ENCODE data around the gene CD300LG.
"Not testable (repeated sequence)": the region's sequence is repeated elsewhere in the genome, so short reads cannot be mapped to it uniquely, and the experiment has no call there.

Gene CD300LG

GRCh38 chr17:43846963-43847371 lies at the start of gene CD300LG:
Gene CD300LG, plus strand, starts transcription at chr17:43847176. Its CDS starts 41 bp downstream, at chr17:43847217.
- peaks cover 29% of the 10 kb centered on the region for H3K27me3 Mint-ChIP-seq
- no peaks in the 10 kb centered on the region for H3K4me1 Mint-ChIP-seq (ENCODE audit: low read depth)
- no peak within 1 kb of the TSS for H3K27ac Mint-ChIP-seq
- no peaks in the 10 kb centered on the region for H3K9me3 Mint-ChIP-seq
- H3K4me3 Mint-ChIP-seq = no peak within 1 kb of the TSS
- no peaks in the 10 kb centered on the region for H3K36me3 Mint-ChIP-seq (ENCODE audit: low read depth)
- no peak for DNase-seq

DNA sequence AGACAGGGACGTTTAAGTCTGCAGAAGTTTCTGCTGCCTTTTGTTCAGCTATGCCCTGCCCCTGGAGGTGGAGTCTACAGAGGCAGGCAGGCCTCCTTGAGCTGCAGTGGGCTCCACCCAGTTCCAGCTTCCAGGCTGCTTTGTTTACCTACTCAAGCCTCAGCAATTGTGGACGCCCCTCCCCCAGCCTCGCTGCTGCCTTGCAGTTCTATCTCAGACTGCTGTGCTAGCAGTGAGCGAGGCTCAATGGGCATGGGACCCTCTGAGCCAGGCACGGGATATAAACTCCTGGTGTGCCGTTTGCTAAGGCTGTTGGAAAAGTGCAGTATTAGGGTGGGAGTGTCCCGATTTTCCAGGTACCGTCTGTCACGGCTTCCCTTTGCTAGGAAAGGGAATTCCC lies 49.0 kb upstream of the CD300LG start:
- not testable (repeated sequence) for H3K4me3 Mint-ChIP-seq; H3K9me3 Mint-ChIP-seq; DNase-seq; H3K36me3 Mint-ChIP-seq (ENCODE audit: low read depth); H3K27ac Mint-ChIP-seq; H3K4me1 Mint-ChIP-seq (ENCODE audit: low read depth)
- H3K27me3 Mint-ChIP-seq = peaks cover 47% of the 10 kb centered on the region

- Mint-ChIP-seq H3K4me3 (no peak overlapping the region), H3K27me3 (peaks cover 47% of the 10 kb centered on the region), H3K36me3 (ENCODE audit: low read depth) (no peaks in the 10 kb centered on the region), H3K9me3 (no peaks in the 10 kb centered on the region), H3K27ac (no peak overlapping the region), H3K4me1 (ENCODE audit: low read depth) (no peaks in the 10 kb centered on the region)
- no peak for DNase-seq
Measured at GRCh38 chr17:43799047-43799446, 47.9 kb upstream of the CD300LG start.

GRCh38 chr17:43800736-43801135 lies 46.2 kb upstream of the CD300LG start:
- Mint-ChIP-seq H3K9me3 (no peaks in the 10 kb centered on the region), H3K4me1 (ENCODE audit: low read depth) (peaks cover 3% of the 10 kb centered on the region), H3K36me3 (ENCODE audit: low read depth) (no peaks in the 10 kb centered on the region), H3K27ac (no peak overlapping the region), H3K4me3 (no peak overlapping the region), H3K27me3 (peaks cover 51% of the 10 kb centered on the region)
- no peak for DNase-seq

GRCh38 chr17:43801844-43802243 lies 45.1 kb upstream of the CD300LG start:
- H3K4me1 Mint-ChIP-seq (ENCODE audit: low read depth) = peaks cover 3% of the 10 kb centered on the region
- H3K27me3 Mint-ChIP-seq = peaks cover 48% of the 10 kb centered on the region
- H3K9me3 Mint-ChIP-seq = no peaks in the 10 kb centered on the region
- no peaks in the 10 kb centered on the region for H3K36me3 Mint-ChIP-seq (ENCODE audit: low read depth)
- no peak for DNase-seq
- no peak overlapping the region for H3K4me3 Mint-ChIP-seq
- no peak overlapping the region for H3K27ac Mint-ChIP-seq

DNA sequence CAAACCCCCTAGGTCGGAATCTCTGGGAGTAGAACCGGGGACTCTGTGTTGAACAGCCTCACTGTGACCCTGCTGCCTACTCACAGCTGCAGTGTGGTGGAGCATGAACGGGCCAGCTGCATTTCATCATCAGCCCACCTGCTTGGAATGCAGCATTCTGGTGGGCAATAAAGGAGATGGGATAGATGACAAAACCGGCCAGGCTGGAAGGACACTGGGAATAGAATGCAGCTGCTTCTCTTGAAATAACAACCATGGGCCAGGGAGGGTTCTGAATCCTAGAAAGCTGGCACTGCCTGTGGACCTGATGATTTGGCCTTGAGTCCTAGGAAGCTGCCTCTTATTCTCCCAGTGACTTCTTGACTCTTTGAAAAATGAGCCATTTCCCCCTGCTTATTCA lies 43.2 kb upstream of the CD300LG start:
- Mint-ChIP-seq H3K27me3 (peaks cover 45% of the 10 kb centered on the region), H3K4me3 (no peak overlapping the region), H3K27ac (no peak overlapping the region), H3K9me3 (no peaks in the 10 kb centered on the region), H3K36me3 (ENCODE audit: low read depth) (no peaks in the 10 kb centered on the region), H3K4me1 (ENCODE audit: low read depth) (peaks cover 3% of the 10 kb centered on the region)
- DNase-seq = no peak

- Mint-ChIP-seq H3K27ac (no peak overlapping the region), H3K4me3 (no peak overlapping the region), H3K4me1 (ENCODE audit: low read depth) (peaks cover 3% of the 10 kb centered on the region), H3K27me3 (peaks cover 41% of the 10 kb centered on the region), H3K36me3 (ENCODE audit: low read depth) (no peaks in the 10 kb centered on the region), H3K9me3 (no peaks in the 10 kb centered on the region)
- no peak for DNase-seq
Measured at GRCh38 chr17:43805117-43805516, 41.9 kb upstream of the CD300LG start.

- Mint-ChIP-seq H3K4me1 (ENCODE audit: low read depth) (peaks cover 3% of the 10 kb centered on the region), H3K27me3 (peaks cover 34% of the 10 kb centered on the region), H3K9me3 (no peaks in the 10 kb centered on the region), H3K4me3 (no peak overlapping the region), H3K36me3 (ENCODE audit: low read depth) (no peaks in the 10 kb centered on the region), H3K27ac (no peak overlapping the region)
- no peak for DNase-seq
Measured at GRCh38 chr17:43808076-43808475, 38.9 kb upstream of the CD300LG start.

DNA sequence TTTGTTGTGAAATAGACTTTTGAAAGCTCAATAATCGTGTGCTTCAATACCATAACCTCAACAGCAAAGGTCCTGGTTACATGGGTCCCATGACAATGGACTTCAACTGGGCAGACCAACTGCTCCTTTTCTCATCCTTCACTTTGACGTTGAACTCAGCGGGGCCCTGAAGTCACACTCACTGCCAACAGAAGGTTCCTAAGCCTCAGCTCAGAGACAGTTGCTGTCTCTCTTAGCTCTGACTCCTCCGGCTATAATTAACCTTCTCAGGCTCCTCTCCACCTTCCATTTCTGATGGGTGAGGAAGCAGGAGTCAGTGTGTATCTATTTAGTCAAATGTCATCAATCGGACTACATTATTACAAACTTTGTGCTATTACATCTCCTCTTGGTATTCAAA lies 37.9 kb upstream of the CD300LG start:
- H3K27me3 Mint-ChIP-seq = peaks cover 28% of the 10 kb centered on the region
- no peak for DNase-seq
- H3K9me3 Mint-ChIP-seq = no peaks in the 10 kb centered on the region
- no peaks in the 10 kb centered on the region for H3K36me3 Mint-ChIP-seq (ENCODE audit: low read depth)
- no peak overlapping the region for H3K4me3 Mint-ChIP-seq
- no peak overlapping the region for H3K27ac Mint-ChIP-seq
- peaks cover 3% of the 10 kb centered on the region for H3K4me1 Mint-ChIP-seq (ENCODE audit: low read depth)

DNA sequence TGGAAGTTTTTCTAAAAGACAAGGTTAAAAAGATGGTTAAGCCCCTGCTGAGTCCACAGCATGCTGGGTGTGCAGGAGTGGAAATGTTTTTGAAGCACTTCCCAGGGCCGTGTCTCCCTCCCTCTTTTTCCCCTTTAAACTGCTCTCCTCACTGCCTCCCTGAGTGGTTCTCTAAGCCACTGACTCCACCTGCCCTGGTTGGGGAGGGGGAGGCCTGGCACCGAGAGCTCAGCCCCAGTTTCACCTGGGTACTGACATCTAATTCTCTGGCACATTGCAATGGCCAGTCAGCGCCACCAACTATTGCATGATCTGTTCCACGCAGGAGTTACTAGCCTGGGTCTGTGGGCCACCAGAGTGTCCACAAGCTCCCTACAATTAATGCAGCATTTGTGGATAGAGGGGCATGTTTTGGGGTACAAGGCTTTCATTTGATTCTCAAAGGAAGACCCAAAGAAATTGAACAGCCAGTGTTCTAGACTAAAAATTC lies 36.7 kb upstream of the CD300LG start:
- no peak overlapping the region for H3K4me3 Mint-ChIP-seq
- no peaks in the 10 kb centered on the region for H3K36me3 Mint-ChIP-seq (ENCODE audit: low read depth)
- H3K9me3 Mint-ChIP-seq = no peaks in the 10 kb centered on the region
- DNase-seq = no peak
- peaks cover 19% of the 10 kb centered on the region for H3K27me3 Mint-ChIP-seq
- peaks cover under 1% of the 10 kb centered on the region for H3K4me1 Mint-ChIP-seq (ENCODE audit: low read depth)
- no peak overlapping the region for H3K27ac Mint-ChIP-seq

GRCh38 chr17:43810823-43811222 lies 36.2 kb upstream of the CD300LG start:
- Mint-ChIP-seq H3K36me3 (ENCODE audit: low read depth) (no peaks in the 10 kb centered on the region), H3K4me3 (no peak overlapping the region), H3K27ac (no peak overlapping the region), H3K27me3 (peaks cover 13% of the 10 kb centered on the region), H3K4me1 (ENCODE audit: low read depth) (no peaks in the 10 kb centered on the region), H3K9me3 (no peaks in the 10 kb centered on the region)
- DNase-seq = no peak

GRCh38 chr17:43812396-43813265 lies 34.3 kb upstream of the CD300LG start:
- Mint-ChIP-seq H3K4me3 (no peak overlapping the region), H3K27me3 (peaks cover 6% of the 10 kb centered on the region), H3K36me3 (ENCODE audit: low read depth) (no peaks in the 10 kb centered on the region), H3K4me1 (ENCODE audit: low read depth) (no peaks in the 10 kb centered on the region), H3K27ac (no peak overlapping the region), H3K9me3 (no peaks in the 10 kb centered on the region)
- no peak for DNase-seq

- no peak overlapping the region for H3K27ac Mint-ChIP-seq
- no peak for DNase-seq
- H3K9me3 Mint-ChIP-seq = no peaks in the 10 kb centered on the region
- H3K4me3 Mint-ChIP-seq = no peak overlapping the region
- H3K27me3 Mint-ChIP-seq = peaks cover 6% of the 10 kb centered on the region
- no peaks in the 10 kb centered on the region for H3K36me3 Mint-ChIP-seq (ENCODE audit: low read depth)
- H3K4me1 Mint-ChIP-seq (ENCODE audit: low read depth) = no peaks in the 10 kb centered on the region
Measured at GRCh38 chr17:43813386-43813785, 33.6 kb upstream of the CD300LG start.

GRCh38 chr17:43814026-43814425 lies 33.0 kb upstream of the CD300LG start:
- H3K4me1 Mint-ChIP-seq (ENCODE audit: low read depth) = no peaks in the 10 kb centered on the region
- no peak for DNase-seq
- H3K27me3 Mint-ChIP-seq = peaks cover 6% of the 10 kb centered on the region
- no peak overlapping the region for H3K4me3 Mint-ChIP-seq
- H3K36me3 Mint-ChIP-seq (ENCODE audit: low read depth) = no peaks in the 10 kb centered on the region
- H3K27ac Mint-ChIP-seq = no peak overlapping the region
- H3K9me3 Mint-ChIP-seq = no peaks in the 10 kb centered on the region

- no peak overlapping the region for H3K27ac Mint-ChIP-seq
Measured at GRCh38 chr17:43814714-43815113, 32.3 kb upstream of the CD300LG start.

More at GRCh38 chr17:43814714-43815113, 32.3 kb upstream of the CD300LG start:
- DNase-seq = no peak
- Mint-ChIP-seq H3K27me3 (peaks cover 6% of the 10 kb centered on the region), H3K4me1 (ENCODE audit: low read depth) (no peaks in the 10 kb centered on the region), H3K4me3 (no peak overlapping the region), H3K9me3 (no peaks in the 10 kb centered on the region), H3K36me3 (ENCODE audit: low read depth) (no peaks in the 10 kb centered on the region)

Data from activated T-cell treated with anti-CD3 and anti-CD28 coated beads, Interleukin-2, amount 50 U/mL, for 24 hours (primary cell).